Endothelial cell (in vitro differentiated cells): ENCODE data around the gene RPL28. TPM values are rescaled to one million over a fixed set of nuclear protein-coding genes. Genes with fewer than 3 reads are reported as not detected.
"Not testable (repeated sequence)": the region's sequence is repeated elsewhere in the genome, so short reads cannot be mapped to it uniquely, and the experiment has no call there.

Experiments
- DNase-seq: peaks from one replicate; pipeline ENCODE4 v3.0.0; 2021; ENCODE audit warnings: low spot score
- H3K27ac Mint-ChIP-seq: one replicate; pipeline ENCODE4 v1.8.0; 2021; ENCODE audit warnings: mixed read lengths, inconsistent platforms; ENCODE audit not compliant: unreplicated experiment
- H3K27me3 Mint-ChIP-seq: one replicate; pipeline ENCODE4 v1.8.0; 2021; ENCODE audit warnings: mild to moderate bottlenecking, moderate library complexity, mixed read lengths, inconsistent platforms; ENCODE audit not compliant: unreplicated experiment
- H3K36me3 Mint-ChIP-seq: one replicate; pipeline ENCODE4 v1.8.0; 2021; ENCODE audit warnings: mild to moderate bottlenecking, low read depth, mixed read lengths, inconsistent platforms; ENCODE audit not compliant: unreplicated experiment
- H3K4me1 Mint-ChIP-seq: one replicate; pipeline ENCODE4 v1.8.0; 2021; ENCODE audit warnings: mild to moderate bottlenecking, mixed read lengths, inconsistent platforms; ENCODE audit not compliant: unreplicated experiment
- H3K4me3 Mint-ChIP-seq: one replicate; pipeline ENCODE4 v1.8.0; 2021; ENCODE audit warnings: mild to moderate bottlenecking, mixed read lengths, inconsistent platforms; ENCODE audit not compliant: unreplicated experiment
- H3K9me3 Mint-ChIP-seq: one replicate; pipeline ENCODE4 v1.8.0; 2021; ENCODE audit warnings: mixed read lengths, inconsistent platforms; ENCODE audit not compliant: unreplicated experiment
- CTCF ChIP-seq: fragments of 200-600 bp; sonication (generic); IDR thresholded peaks from one replicate; pipeline ENCODE4 v1.5.0; 2021; ENCODE audit warnings: antibody characterized with exemption; ENCODE audit not compliant: unreplicated experiment
- total RNA-seq: library from RNA; stranded (reverse); fragmentation: NEBNext Ultra II Directional; extraction: Animal tissue kit (Norgen Biotek cat#: 25700); gene quantifications from one replicate; pipeline ENCODE4 v1.2.1, GENCODE V29; 2021; ENCODE audit not compliant: unreplicated experiment

The RPL28 gene
- total RNA-seq, 1 donor from 2014 or later, result 3,792 TPM

- Mint-ChIP-seq H3K36me3 (peaks cover 10% of the 10 kb centered on the region), H3K27me3 (peaks cover 8% of the 10 kb centered on the region), H3K27ac (peak overlapping the region; percentile 13), H3K4me3 (peak overlapping the region; percentile 7), H3K4me1 (peaks cover 5% of the 10 kb centered on the region), H3K9me3 (no peaks in the 10 kb centered on the region)
- DNase-seq, result no peak
- no peak for TF ChIP-seq CTCF
Observed at GRCh38 chr19:55392820-55393761, 7.4 kb downstream of the RPL28 start.

GRCh38 chr19:55398200-55398925 is 12.6 kb downstream of the RPL28 start:
- Mint-ChIP-seq H3K36me3 (peaks cover 19% of the 10 kb centered on the region), H3K4me1 (no peaks in the 10 kb centered on the region), H3K9me3 (no peaks in the 10 kb centered on the region), H3K27ac (no peak overlapping the region), H3K4me3 (no peak overlapping the region), H3K27me3 (peaks cover 6% of the 10 kb centered on the region)
- TF ChIP-seq CTCF, result no peak
- DNase-seq, result no peak

- H3K9me3 Mint-ChIP-seq, result no peaks in the 10 kb centered on the region
- no peak overlapping the region for H3K4me3 Mint-ChIP-seq
- peaks cover 6% of the 10 kb centered on the region for H3K27me3 Mint-ChIP-seq
- H3K4me1 Mint-ChIP-seq, result peaks cover 1% of the 10 kb centered on the region
- peaks cover 20% of the 10 kb centered on the region for H3K36me3 Mint-ChIP-seq
- TF ChIP-seq CTCF, result no peak
- no peak overlapping the region for H3K27ac Mint-ChIP-seq
- DNase-seq, result no peak
Observed at GRCh38 chr19:55400281-55401087, 14.8 kb downstream of the RPL28 start.

- not testable (repeated sequence) for H3K27me3 Mint-ChIP-seq, H3K27ac Mint-ChIP-seq, H3K9me3 Mint-ChIP-seq, H3K4me3 Mint-ChIP-seq, DNase-seq
- Mint-ChIP-seq H3K36me3 (peaks cover 30% of the 10 kb centered on the region), H3K4me1 (peaks cover 10% of the 10 kb centered on the region)
Observed at GRCh38 chr19:55401390-55401789, 15.7 kb downstream of the RPL28 start.

- Mint-ChIP-seq H3K4me3 (no peak overlapping the region), H3K27ac (no peak overlapping the region), H3K27me3 (peaks cover 9% of the 10 kb centered on the region), H3K4me1 (peaks cover 14% of the 10 kb centered on the region), H3K9me3 (no peaks in the 10 kb centered on the region), H3K36me3 (peaks cover 31% of the 10 kb centered on the region)
- no peak for DNase-seq
- TF ChIP-seq CTCF, result no peak
Observed at GRCh38 chr19:55402509-55402908, 16.8 kb downstream of the RPL28 start.
